Astrocyte (in vitro differentiated cells and primary cell): ENCODE measurements around the gene UNC79. TPM values are rescaled to one million over a fixed set of nuclear protein-coding genes. Genes with fewer than 3 reads are reported as not detected.

ENCODE experiments used
- DNase-seq: peaks from one replicate; pipeline ENCODE4 v3.0.0-alpha.2; 2010; ENCODE audit warnings: low read depth
- FAIRE-seq: peaks from 2 replicates; lab custom pipeline; 2011; peaks lifted over from hg19 to GRCh38; lab: Jason Lieb, UNC
- H2AFZ ChIP-seq: 2 replicates; pipeline ENCODE4 v1.6.0; 2012; ENCODE audit warnings: low read depth, low read length, inconsistent platforms
- H3K27ac ChIP-seq: 2 replicates; pipeline ENCODE4 v1.5.1; 2011; ENCODE audit warnings: low read depth, low read length, inconsistent platforms
- H3K27me3 ChIP-seq: 2 replicates; pipeline ENCODE4 v1.6.0; 2011; ENCODE audit warnings: low read length, inconsistent platforms; ENCODE audit not compliant: insufficient read depth
- H3K36me3 ChIP-seq: 2 replicates; pipeline ENCODE4 v1.5.1; 2011; ENCODE audit warnings: low read length, inconsistent platforms; ENCODE audit not compliant: insufficient read depth
- H3K4me1 ChIP-seq: 2 replicates; pipeline ENCODE4 v1.5.1; 2011; ENCODE audit warnings: low read length, inconsistent platforms; ENCODE audit not compliant: insufficient read depth
- H3K4me2 ChIP-seq: 2 replicates; pipeline ENCODE4 v1.6.0; 2012; ENCODE audit warnings: low read length, inconsistent platforms
- H3K4me3 ChIP-seq: 2 replicates; pipeline ENCODE4 v1.5.1; 2011; ENCODE audit warnings: low read depth, mild to moderate bottlenecking, low read length, inconsistent platforms; ENCODE audit not compliant: insufficient read depth
- H3K79me2 ChIP-seq: 2 replicates; pipeline ENCODE4 v1.6.0; 2012; ENCODE audit warnings: mild to moderate bottlenecking, low read length, inconsistent platforms; ENCODE audit not compliant: insufficient read depth
- H3K9ac ChIP-seq: 2 replicates; pipeline ENCODE4 v1.6.0; 2012; ENCODE audit warnings: mild to moderate bottlenecking, low read length, inconsistent platforms
- H3K9me3 ChIP-seq: 2 replicates; pipeline ENCODE4 v1.5.1; 2012; ENCODE audit warnings: low read depth, mild to moderate bottlenecking, low read length, inconsistent platforms; ENCODE audit not compliant: insufficient read depth
- H4K20me1 ChIP-seq: 2 replicates; pipeline ENCODE4 v1.6.0; 2012; ENCODE audit warnings: low read length, inconsistent platforms; ENCODE audit not compliant: insufficient read depth
- H3K27ac Mint-ChIP-seq: one replicate; pipeline ENCODE4 v1.8.0; 2021; ENCODE audit warnings: mild to moderate bottlenecking, mixed read lengths; ENCODE audit not compliant: unreplicated experiment
- H3K27me3 Mint-ChIP-seq: one replicate; pipeline ENCODE4 v1.8.0; 2021; ENCODE audit warnings: low read depth, mixed read lengths; ENCODE audit not compliant: unreplicated experiment
- H3K36me3 Mint-ChIP-seq: one replicate; pipeline ENCODE4 v1.8.0; 2021; ENCODE audit warnings: low read depth, mixed read lengths; ENCODE audit not compliant: unreplicated experiment
- H3K4me1 Mint-ChIP-seq: one replicate; pipeline ENCODE4 v1.8.0; 2021; ENCODE audit warnings: low read depth, mixed read lengths; ENCODE audit not compliant: unreplicated experiment
- H3K4me3 Mint-ChIP-seq: one replicate; pipeline ENCODE4 v1.8.0; 2021; ENCODE audit warnings: mild to moderate bottlenecking, moderate library complexity, mixed read lengths; ENCODE audit not compliant: unreplicated experiment
- H3K9me3 Mint-ChIP-seq: one replicate; pipeline ENCODE4 v1.8.0; 2021; ENCODE audit warnings: mild to moderate bottlenecking, mixed read lengths; ENCODE audit not compliant: unreplicated experiment
- CTCF ChIP-seq: IDR thresholded peaks from 2 replicates; pipeline ENCODE4 v1.5.1; 2011; ENCODE audit warnings: low read depth, mild to moderate bottlenecking, inconsistent platforms, low read length, moderate library complexity; ENCODE audit not compliant: insufficient read depth
- EZH2 ChIP-seq: IDR thresholded peaks from 2 replicates; pipeline ENCODE4 v1.6.1; 2012; ENCODE audit warnings: mild to moderate bottlenecking, low read length, inconsistent platforms; ENCODE audit not compliant: insufficient read depth
- total RNA-seq: library from RNA; stranded (reverse); gene quantifications from 2 replicates; pipeline ENCODE4 v1.2.1, GENCODE V29; 2021

Gene UNC79
- total RNA-seq, 1 donor from 2014 or later: 0.66 TPM

- Histone ChIP-seq H3K27me3 (no peaks in the 10 kb centered on the region), H4K20me1 (no peaks in the 10 kb centered on the region), H3K9ac (no peak overlapping the region), H3K9me3 (no peaks in the 10 kb centered on the region), H2AFZ (no peak overlapping the region), H3K4me3 (no peak overlapping the region), H3K36me3 (no peaks in the 10 kb centered on the region), H3K79me2 (no peaks in the 10 kb centered on the region), H3K4me2 (no peak overlapping the region), H3K4me1 (no peaks in the 10 kb centered on the region), H3K27ac (no peak overlapping the region)
- Mint-ChIP-seq H3K4me3 (no peak overlapping the region), H3K27ac (no peak overlapping the region), H3K27me3 (peaks cover 27% of the 10 kb centered on the region), H3K9me3 (peaks cover 1% of the 10 kb centered on the region), H3K4me1 (no peaks in the 10 kb centered on the region), H3K36me3 (no peaks in the 10 kb centered on the region)
- FAIRE-seq (no peak), DNase-seq (no peak)
- TF ChIP-seq EZH2: no peak
- no peak for TF ChIP-seq CTCF
Measured at GRCh38 chr14:93686268-93686667, 255.5 kb downstream of the UNC79 start.

- Mint-ChIP-seq H3K27me3 (peaks cover 27% of the 10 kb centered on the region), H3K4me3 (no peak overlapping the region), H3K27ac (no peak overlapping the region), H3K4me1 (no peaks in the 10 kb centered on the region), H3K36me3 (no peaks in the 10 kb centered on the region), H3K9me3 (peaks cover 1% of the 10 kb centered on the region)
- no peak for DNase-seq
- Histone ChIP-seq H3K4me2 (no peak overlapping the region), H2AFZ (no peak overlapping the region), H3K4me3 (no peak overlapping the region), H3K4me1 (no peaks in the 10 kb centered on the region), H3K27me3 (no peaks in the 10 kb centered on the region), H4K20me1 (no peaks in the 10 kb centered on the region), H3K36me3 (no peaks in the 10 kb centered on the region), H3K79me2 (no peaks in the 10 kb centered on the region), H3K27ac (no peak overlapping the region), H3K9ac (no peak overlapping the region), H3K9me3 (no peaks in the 10 kb centered on the region)
- no peak for FAIRE-seq
- TF ChIP-seq CTCF: no peak
- no peak for TF ChIP-seq EZH2
Measured at GRCh38 chr14:93688239-93688666, 257.5 kb downstream of the UNC79 start.

- Histone ChIP-seq H3K79me2 (no peaks in the 10 kb centered on the region), H3K4me3 (no peak overlapping the region), H3K4me1 (no peaks in the 10 kb centered on the region), H3K9ac (no peak overlapping the region), H3K27me3 (no peaks in the 10 kb centered on the region), H3K36me3 (no peaks in the 10 kb centered on the region), H3K4me2 (no peak overlapping the region), H4K20me1 (no peaks in the 10 kb centered on the region), H3K9me3 (no peaks in the 10 kb centered on the region), H2AFZ (no peak overlapping the region), H3K27ac (no peak overlapping the region)
- TF ChIP-seq EZH2: no peak
- no peak for TF ChIP-seq CTCF
- Mint-ChIP-seq H3K27me3 (peaks cover 27% of the 10 kb centered on the region), H3K27ac (no peak overlapping the region), H3K4me1 (peaks cover under 1% of the 10 kb centered on the region), H3K9me3 (peaks cover 1% of the 10 kb centered on the region), H3K36me3 (no peaks in the 10 kb centered on the region), H3K4me3 (no peak overlapping the region)
- no peak for DNase-seq
- FAIRE-seq: no peak
Measured at GRCh38 chr14:93688820-93689219, 258.1 kb downstream of the UNC79 start.
